Hepatocyte (in vitro differentiated cells): ENCODE measurements around the gene YRDC.

Source experiments
- CTCF ChIP-seq: fragments of 200-600 bp; sonication (generic); IDR thresholded peaks from 2 replicates; pipeline ENCODE4 v1.5.1; 2016; ENCODE audit warnings: antibody characterized with exemption, mild to moderate bottlenecking; ENCODE audit not compliant: poor library complexity
- EZH2 ChIP-seq: fragments of 200-600 bp; sonication (generic); IDR thresholded peaks from 2 replicates; pipeline ENCODE4 v1.6.1; 2016; ENCODE audit warnings: antibody characterized with exemption, mild to moderate bottlenecking, borderline replicate concordance
- EZH2phosphoT487 ChIP-seq: fragments of 200-600 bp; sonication (generic); IDR thresholded peaks from one replicate; pipeline ENCODE4 v1.6.1; 2018; ENCODE audit warnings: antibody characterized with exemption, mild to moderate bottlenecking, low read depth, moderate library complexity; ENCODE audit not compliant: unreplicated experiment, severe bottlenecking

GRCh38 chr1:37817481-37817880, 9.5 kb upstream of the YRDC start:
- TF ChIP-seq CTCF (no peak), EZH2 (no peak), EZH2phosphoT487 (no peak)
